ENCODE measurements around the gene ARL5A.
"Not testable (repeated sequence)": the region's sequence is repeated elsewhere in the genome, so short reads cannot be mapped to it uniquely, and the experiment has no call there.

ARL5A gene

DNA sequence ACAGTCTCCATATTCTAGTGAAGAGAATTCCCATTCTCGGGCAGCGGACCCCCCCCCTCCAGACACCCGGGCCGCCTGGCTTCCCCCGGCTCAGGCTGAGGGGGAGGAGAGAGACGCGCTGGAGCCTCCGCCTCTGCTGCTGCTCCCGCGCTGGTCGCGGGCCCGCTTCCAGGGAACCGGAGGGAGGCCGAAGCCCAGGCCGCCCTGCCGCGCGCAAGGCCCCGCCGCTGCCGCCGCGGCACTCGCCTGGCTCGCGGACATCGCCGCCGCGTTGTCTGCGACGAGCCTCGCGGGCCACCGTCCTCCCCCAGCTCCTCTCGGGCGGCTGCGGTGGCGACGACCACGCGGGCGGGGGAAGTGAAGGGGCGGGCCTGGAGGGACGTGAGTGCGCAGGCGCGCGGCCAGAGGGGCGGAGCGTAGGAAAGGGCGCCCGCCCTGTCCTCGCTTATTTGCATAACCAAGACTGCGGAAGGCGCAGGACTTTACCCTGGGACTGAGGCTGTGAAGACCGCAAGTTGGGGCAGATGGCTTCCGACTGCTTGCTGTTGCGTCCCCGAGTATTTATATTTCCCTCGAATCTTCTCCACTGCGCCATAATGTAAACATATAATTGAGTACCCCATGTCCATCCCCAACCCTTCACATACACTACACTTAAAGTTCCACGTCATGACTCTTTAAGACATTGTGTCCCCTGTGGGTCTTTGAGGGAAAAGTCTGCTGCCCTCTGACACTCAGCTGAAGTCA is at the start of gene ARL5A:
Gene ARL5A (minus strand): TSS at position 279 of the 747 bp plus-strand sequence. CDS start 245 bp downstream, at position 34.
- peak; percentile 65 to 95 (median 91) for DNase-seq

GRCh38 chr2:151875631-151876030 is 47.4 kb upstream of the ARL5A start:
- DNase-seq, result not testable (repeated sequence)

DNA sequence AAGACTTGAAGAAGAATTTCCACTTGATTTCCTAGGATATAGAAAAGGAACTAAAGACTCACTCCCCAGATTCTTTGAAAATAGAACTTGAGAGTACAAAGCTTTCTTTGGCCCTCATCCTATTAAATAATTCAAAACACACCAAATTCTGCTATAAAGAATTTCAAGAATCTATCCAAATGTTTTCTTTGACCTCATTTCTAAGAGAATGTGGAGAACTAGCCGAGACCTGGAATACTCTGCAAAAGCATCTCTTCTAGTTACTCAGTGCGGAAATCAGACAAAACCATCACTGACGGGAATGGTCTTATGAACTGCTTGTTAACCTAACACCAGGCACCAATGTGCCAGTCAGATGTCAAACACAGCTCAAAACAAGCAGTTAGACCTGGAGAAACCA is 44.2 kb upstream of the ARL5A start:
- DNase-seq, result no peak

DNA sequence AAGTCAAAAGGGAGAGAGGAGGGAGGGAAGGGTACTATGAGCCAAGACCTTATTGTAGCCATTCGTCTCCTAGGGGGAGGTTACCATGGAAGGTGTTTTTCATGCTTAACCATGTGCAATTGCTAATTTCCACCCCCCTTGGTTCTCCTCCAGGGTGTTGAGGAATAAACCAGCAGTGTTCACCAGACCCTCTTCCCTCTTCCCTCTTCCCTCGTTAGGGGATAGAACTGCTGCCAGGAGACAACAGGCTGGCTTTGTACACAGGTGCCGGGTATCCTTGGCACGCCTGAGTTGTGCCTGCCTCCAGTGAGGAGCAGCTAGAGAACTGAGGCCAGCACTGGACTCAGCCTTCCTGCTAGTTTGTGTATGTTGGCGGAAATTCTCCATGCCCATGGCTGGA is 41.1 kb upstream of the ARL5A start:
- DNase-seq, result peak in 37 of 58 donors; percentile 4 to 73 (median 27)

DNA sequence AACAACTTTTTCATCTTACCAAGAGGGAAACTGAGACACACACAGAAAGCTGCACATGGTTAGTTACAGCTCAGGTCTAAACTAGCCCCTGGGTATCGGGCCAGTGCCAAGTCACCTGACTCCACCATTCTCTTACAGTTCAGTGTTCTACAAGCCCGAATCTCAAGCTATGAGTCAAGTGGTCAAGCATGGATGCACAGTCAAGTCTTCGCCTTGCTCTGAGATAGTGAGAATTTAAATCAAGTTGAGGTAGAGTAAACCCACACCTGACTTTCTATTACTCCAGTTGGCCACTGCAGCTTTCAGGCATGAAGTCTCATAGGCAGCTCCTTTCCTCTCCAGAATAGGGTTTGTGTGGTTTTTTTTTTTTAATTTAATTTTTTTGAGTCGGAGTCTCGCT is 34.5 kb upstream of the ARL5A start:
- no peak for DNase-seq

DNA sequence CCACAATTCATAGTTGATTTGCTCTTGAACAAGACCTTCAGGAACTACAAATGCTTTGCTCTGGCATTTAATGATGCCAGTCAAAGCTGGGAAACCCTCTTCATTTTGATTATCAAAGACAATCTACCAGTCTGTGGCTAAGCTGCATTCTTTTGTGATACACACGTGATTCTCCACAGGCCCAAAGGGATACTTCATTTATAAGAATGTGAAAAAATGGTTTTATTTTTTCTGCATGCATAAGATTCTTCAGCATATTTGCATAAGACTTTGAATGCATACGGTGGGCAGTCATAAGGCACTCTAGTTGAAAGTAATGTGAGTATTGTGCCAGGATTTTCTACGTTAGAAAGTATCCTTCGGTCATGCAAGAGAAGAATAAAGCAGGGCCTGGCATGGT is 33.0 kb upstream of the ARL5A start:
- DNase-seq, result no peak

GRCh38 chr2:151860613-151861146 is 32.5 kb upstream of the ARL5A start:
- no peak for DNase-seq

DNA sequence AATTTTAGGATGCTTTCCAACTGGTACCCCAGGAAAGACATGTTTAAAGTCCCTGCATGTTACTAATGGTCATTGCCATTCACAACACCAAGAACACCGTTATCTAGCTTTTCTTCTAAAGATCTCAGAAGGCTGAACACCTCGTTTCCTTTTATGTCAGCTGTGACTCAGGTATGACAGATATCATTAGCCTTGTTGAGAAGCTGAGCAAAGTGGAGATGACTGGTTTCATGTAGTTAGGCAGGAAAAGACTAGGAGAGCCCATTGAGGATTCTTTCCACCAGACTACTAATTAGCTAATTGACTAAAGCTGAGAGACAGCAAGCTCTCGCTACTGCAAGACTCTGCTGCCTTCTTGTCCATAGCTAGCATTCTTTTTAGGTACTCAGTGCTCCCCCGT is 32.0 kb upstream of the ARL5A start:
- DNase-seq, result no peak

DNA sequence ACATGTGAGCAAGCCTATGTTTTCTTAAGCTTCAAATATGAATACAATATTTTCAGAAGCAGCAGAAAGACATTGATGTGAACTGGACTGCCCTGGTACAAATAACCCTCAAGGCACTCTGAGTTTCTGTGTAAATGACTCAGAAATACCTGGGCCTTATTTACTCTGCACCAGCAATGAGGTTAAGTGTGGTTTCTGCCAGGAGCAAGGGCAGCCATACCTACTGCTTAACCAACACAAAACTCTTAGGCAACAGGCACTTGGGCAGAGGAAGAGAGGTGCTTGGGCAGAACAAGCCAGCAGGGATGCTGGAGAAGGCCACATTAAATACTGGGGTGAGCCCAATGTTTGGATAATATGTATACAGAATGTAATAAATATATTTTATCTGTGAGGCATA is 29.4 kb upstream of the ARL5A start:
- no peak for DNase-seq

GRCh38 chr2:151855111-151855510 is 26.9 kb upstream of the ARL5A start:
- DNase-seq, result no peak

- DNase-seq, result no peak
These were observed 25.0 kb upstream of the ARL5A start for GRCh38 chr2:151853070-151853758.

DNA sequence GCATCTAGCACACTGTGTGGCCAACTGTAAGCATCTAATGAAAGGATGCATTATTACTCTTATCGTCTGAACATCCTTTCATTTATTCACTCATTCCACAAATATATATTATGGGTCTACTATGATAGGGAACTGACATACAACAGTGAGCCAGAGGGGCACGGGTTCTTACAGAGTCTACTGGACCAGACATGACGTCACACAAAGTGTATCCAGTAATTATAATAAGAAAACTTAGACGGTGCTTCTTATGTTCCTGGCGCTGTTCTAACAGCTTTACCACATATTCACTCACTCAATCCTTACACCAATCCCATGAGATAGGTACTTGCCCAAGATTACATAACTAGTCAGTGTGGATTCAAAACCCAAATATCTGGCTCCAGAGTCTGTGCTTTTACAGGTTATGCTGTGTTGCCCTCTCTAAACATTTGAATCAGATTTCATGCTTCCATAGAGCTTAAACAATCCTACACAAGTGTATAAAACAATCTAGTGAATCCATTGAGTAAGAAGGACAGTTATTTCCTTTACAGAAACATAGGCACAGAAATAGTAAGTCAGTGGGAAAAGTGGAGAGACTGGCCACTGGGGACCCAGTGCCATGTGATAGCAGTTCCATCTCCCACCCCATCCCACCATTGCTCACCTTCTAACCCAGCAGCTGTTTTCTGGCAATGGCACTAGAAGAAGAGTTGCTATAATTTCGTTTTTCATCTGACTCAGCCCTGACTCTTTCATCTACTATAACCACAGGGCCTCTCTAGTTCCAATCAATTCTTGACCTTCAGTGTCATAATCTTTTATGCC is 24.2 kb upstream of the ARL5A start:
- no peak for DNase-seq

DNA sequence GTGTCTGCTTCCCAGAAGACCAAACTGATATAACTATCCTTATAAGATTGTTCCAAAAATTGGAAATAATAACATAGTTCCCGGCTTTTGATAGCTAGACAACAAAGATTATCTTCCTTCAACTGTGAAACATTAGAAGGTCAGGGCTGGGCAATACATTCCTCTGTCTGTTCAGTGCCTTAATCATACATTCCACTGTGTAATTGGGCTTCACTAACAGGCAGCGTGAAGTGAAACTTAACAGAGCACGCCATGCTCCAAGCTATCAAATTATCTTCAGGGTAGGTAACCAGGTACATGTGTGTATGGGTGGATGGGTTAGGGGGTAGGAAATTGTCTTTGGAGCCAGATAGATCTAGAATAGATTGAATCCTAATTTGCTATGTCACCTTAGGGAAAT is 23.5 kb upstream of the ARL5A start:
- DNase-seq, result no peak

GRCh38 chr2:151849413-151850010 is 21.3 kb upstream of the ARL5A start:
- peak in 1 of 58 donors; percentile 8 for DNase-seq

- no peak for DNase-seq
These were observed 17.7 kb upstream of the ARL5A start for GRCh38 chr2:151845884-151846283.

- DNase-seq, result no peak
These were observed 17.3 kb upstream of the ARL5A start for GRCh38 chr2:151845481-151845880.

GRCh38 chr2:151844211-151844896 is 16.1 kb upstream of the ARL5A start:
- DNase-seq, result peak in 2 of 58 donors; percentile 15 to 57

DNA sequence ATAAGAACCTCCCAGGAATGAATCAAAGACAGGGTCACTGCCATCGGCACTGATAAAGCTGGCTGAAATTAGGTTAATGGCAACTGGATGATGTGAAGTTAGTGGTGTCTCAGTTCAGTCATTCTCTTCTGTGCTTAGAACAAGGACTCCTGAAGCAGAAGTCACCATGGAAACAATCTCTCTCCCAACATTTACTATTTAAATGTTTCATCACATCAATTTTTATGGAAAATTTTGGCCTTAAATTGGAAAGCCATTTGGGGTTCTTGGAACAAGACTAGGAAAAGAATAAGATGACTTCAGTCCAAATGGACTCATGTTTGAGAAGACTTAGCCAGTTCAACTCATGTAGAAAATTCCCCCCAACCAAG is 15.5 kb upstream of the ARL5A start:
- no peak for DNase-seq

DNA sequence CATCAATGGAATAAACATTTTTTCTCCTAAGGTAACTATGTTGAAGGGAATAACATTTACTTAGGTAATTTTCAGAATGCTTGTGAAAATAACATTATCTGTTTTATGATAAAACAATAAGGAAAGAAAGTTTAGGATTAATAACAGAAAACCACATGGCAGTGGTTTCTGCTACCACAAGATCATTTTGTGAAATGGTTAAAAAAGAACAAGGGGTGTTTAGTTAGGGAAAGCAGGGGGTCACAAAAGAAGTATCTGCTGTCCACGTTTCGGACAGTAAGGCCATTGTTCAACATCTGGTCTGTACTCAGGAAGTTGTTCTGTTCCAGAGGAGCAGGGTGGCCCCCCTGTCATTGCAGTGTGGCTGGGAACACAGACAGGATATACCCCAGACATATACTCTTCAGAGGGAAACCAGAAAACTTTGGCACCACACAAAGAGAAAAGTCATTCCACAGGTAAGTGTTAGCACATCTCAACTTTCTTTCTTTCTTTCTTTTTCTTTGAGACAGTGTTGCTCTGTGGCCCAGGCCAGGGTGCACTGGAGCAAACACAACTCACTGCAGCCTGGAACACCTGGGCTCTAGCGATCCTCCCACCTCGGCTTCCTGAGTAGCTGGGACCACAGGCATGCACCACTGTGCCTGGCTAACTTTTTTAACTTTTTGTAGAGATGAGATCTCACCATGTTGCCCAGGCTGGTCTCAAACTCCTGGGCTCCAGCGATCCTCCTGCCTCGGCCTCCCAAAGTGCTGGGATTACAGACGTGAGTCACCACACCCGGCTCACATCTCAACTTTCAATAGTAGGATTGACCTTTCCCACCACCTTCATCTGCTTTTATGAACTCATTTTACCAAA is 14.8 kb upstream of the ARL5A start:
- no peak for DNase-seq

DNA sequence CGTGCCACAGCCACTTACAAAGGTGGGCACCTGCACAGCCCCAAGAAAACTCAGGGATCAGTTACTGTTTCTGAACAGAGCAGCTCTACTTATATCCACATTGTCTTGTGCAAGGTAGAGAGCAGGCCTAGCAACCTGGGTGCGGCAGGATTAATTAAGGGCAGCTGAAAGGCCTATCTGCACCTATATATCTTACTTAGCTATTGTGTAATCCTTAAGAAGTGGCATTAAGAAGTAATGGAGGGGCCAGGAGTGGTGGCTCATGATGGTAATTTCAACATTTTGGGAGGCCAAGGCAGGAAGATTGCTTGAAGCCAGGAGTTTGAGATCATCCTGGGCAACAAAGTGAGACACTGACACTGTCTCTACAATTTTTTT is 12.8 kb upstream of the ARL5A start:
- DNase-seq, result no peak

Data from anterior cingulate cortex (tissue), 58 donors.